HG03378 (cell line): ENCODE measurements around the gene HMBS.

Source experiments
- ATAC-seq: cut with Tn5 transposase; IDR thresholded peaks from one replicate; pipeline ENCODE4 v1.9.1; 2021; ENCODE audit warnings: mild to moderate bottlenecking, moderate library complexity; ENCODE audit not compliant: unreplicated experiment

HMBS gene

GRCh38 chr11:119067371-119068222, 17.1 kb upstream of the HMBS start, which contains the start of gene VPS11:
TSS of gene VPS11 (plus strand) at chr11:119067818. CDS start at chr11:119067824, 6 bp downstream.
- peak; percentile 76 for ATAC-seq

DNA sequence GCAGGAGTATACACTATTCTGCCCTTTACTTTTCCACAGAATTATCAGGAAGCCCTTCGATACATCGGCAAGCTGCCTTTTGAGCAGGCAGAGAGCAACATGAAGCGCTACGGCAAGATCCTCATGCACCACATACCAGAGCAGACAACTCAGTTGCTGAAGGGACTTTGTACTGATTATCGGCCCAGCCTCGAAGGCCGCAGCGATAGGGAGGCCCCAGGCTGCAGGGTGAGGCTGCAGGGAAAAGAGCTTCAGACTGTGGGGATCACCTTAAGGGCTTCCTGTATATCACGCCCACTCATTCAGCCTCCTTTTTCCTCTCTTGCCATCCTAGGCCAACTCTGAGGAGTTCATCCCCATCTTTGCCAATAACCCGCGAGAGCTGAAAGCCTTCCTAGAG, 6.8 kb upstream of the HMBS start:
- ATAC-seq = no peak

GRCh38 chr11:119078675-119079420, 5.8 kb upstream of the HMBS start:
- ATAC-seq = no peak

GRCh38 chr11:119081682-119082260, 2.9 kb upstream of the HMBS start:
- ATAC-seq = no peak

- ATAC-seq = peak; percentile 21
Observed at GRCh38 chr11:119085437-119085847, 761 bp downstream of the HMBS start.

DNA sequence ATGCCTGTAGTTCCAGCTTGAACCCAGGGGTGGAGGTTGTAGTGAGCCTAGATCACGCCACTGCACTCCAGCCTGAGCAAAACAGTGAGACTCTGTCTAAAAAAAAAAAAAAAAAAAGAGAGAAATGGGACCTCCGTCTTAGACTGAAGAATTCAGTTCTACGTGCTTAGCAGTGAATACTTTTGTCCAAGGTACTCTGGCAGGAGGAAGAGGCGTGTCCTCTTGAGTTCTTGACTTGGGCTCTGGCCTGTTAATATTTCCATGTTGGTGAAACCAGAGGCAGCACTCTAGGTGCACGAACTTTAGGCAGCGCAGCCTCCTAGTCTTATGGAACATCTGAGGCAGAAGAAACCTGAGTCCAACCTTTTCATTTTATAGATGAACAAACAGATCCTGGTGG, 2.4 kb downstream of the HMBS start:
- ATAC-seq = no peak

- no peak for ATAC-seq
Observed at GRCh38 chr11:119087747-119088241, 3.1 kb downstream of the HMBS start.

DNA sequence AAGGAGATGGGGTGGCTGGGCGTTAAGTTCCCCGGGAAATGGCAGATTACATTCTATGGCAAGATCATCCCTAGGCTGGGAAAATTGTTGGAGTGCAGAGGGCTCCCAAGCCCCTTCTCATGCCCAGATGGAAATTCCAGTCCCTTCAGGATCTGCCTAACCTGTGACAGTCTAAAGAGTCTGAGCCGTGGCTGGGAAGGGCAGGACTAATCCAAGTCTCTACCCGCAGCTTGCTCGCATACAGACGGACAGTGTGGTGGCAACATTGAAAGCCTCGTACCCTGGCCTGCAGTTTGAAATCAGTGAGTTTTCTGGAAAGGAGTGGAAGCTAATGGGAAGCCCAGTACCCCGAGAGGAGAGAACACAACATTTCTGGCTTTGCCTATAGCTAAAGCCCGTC, 3.7 kb downstream of the HMBS start:
- ATAC-seq = no peak

DNA sequence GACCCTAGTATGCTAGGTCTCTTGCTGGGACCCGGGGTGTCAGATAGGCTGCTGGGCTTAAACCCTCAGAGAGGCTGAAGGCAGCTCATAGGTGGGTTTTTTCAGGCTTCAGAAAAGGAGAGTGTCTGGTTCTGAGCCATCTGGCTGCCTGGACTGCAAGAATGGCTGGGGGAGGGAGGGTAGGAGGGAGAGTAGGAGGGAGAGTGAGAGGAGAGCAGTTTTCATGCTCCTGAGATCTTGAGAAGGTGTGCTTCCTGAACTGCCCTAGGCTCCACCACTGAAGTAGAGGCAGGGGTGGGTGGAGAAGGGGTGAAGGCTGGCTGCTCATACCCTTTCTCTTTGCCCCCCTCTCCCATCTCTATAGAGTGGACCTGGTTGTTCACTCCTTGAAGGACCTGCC, 4.6 kb downstream of the HMBS start:
- no peak for ATAC-seq

DNA sequence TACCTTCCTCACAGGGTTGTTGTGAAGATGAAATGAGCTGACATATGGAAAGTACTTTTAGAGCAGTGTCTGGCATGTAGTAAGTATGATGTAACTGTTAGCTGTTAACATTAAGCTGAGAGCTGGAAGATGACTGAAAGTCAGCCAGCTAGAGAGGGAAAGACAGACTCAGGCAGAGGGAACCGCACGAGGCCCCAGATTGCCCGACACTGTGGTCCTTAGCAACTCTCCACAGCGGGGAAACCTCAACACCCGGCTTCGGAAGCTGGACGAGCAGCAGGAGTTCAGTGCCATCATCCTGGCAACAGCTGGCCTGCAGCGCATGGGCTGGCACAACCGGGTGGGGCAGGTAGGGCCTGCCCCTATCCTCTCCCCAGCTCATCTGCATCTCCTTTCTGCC, 6.5 kb downstream of the HMBS start:
- ATAC-seq = no peak

GRCh38 chr11:119091966-119092879, 7.5 kb downstream of the HMBS start:
- ATAC-seq = no peak

- no peak for ATAC-seq
Observed at GRCh38 chr11:119092880-119093842, 8.5 kb downstream of the HMBS start.

GRCh38 chr11:119093942-119094815, 9.5 kb downstream of the HMBS start:
- ATAC-seq = no peak

DNA sequence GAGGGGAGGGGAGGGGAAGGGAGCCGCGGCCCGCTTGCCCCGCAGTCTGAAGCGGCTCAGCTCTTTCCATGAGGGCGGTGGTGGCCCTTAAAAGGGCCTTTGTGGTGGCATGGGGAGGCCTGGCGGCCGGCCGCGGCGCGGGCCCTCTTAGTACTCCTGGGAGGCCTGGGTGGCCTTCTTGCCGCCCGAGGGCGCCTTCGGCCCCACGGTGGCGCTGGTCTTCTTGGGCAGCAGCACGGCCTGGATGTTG, 10.1 kb downstream of the HMBS start:
- ATAC-seq = peak; percentile 21

DNA sequence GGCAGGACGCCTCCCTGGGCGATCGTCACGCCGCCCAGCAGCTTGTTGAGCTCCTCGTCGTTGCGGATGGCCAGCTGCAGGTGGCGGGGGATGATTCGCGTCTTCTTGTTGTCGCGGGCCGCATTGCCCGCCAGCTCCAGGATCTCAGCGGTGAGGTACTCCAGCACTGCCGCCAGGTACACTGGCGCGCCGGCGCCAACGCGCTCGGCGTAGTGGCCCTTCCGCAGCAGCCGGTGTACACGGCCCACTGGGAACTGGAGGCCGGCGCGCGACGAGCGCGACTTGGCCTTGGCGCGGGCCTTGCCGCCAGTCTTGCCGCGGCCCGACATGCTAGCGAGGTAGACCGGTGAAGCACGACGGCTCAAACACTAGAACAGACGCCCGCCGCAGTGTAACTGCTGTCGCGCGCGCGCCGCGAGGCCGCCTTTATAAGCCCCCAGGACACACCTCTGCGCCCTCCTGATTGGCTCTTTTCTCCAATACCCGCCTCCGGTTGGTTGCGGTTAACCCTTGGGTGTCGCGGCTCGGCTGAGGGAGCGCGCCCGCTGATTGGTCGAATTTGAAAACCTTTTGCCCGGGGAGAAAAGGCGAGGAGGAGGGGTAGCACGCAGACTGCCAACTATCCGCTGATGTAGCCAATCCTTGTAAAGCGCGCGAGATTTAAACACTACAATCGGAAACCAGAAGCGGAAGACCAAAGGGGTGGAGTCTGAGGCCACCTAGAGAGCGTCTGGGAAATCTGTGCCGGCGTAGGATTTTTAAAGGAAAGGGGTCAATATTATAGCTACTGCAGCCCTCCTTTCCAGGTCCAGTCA, 10.6 kb downstream of the HMBS start:
- ATAC-seq = peak; percentile 82

DNA sequence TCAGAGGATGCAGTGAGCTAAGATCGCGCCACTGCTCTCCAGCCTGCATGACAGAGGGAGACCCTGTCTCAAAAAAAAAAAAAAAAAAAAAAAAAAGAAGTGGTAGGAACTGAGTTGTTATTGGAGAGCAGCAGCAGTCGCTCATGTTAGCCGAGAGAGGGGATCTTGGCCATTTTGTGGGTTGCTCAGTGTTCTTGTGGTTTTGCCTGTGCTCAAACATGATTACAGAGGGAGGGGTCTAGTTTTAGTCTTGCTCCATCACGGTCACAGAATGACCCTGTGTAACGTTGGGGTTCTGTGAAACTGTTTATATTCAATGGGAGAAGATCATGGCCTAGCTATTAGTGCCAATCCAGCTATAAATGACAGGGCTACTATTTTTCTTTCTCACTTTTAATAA, 15.0 kb downstream of the HMBS start:
- ATAC-seq = no peak

DNA sequence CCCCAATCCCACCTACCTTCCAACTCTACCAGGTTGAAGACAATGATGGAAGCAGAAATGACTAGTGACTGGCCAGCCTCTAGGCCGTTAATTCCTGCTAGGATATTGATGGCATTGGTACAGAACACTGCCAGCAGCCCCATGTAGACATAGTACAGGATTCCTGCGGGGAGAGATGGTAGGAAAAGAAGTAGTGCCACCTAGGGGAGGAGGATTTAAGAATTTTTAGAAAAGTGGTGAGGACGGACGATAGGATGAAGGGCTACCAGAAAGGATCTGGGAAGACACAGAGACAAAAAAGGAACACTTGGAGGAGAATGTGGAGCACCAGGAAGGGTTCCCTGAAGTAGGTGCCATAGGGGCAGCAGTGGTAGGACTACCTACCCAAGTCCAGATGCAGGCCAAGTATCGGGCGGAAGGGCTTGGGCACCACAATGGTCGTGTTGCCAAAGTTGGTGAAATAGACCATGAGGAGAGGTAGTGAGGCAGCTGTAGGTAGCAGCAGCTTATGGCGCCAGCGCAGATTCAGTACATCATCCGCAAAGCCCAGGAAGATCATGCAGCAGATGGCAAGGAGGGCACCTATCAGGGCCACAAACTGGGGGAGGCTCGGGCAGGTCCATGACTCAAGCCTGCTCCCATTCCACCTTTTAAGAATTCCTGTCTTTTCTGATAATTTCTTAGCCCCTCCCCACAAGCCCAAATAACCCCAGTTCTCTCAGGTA, 15.7 kb downstream of the HMBS start:
- ATAC-seq = no peak
